ENCODE results near the gene AP3S1.
"Not testable (repeated sequence)": the region's sequence is repeated elsewhere in the genome, so short reads cannot be mapped to it uniquely, and the experiment has no call there.

AP3S1 gene

DNA sequence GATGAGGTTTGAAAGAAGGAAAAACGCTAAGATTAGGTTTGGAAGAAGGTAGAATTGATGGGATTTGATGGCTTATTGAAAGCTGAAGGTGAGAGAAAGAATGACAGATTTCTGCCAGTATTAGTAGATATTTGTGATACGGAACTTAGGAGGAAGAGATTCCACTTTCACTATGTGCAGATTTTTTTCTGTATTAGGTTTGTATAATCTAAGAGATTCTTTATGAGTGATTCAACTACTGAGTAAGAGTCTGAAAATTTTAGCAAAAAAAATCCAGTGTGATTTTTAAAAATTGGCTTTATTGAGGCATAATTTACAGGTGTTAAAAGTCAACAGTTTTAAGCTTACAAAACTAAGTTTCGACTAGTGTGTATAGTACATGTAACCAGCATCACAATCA is 54.1 kb downstream of the AP3S1 start:
- in situ Hi-C loops (cut with MboI; ENCODE audit: low pct_unique_long_range_greater_than_20kb, low sequenced_read_pairs, unreplicated experiment) = no loop called here
- no peak for TF ChIP-seq CTCF (IDR thresholded peaks at IDR 0.05; ENCODE audit: extremely low read depth, insufficient read depth, missing control alignments)
- DNase-seq (ENCODE audit: low spot score) = no peak

DNA sequence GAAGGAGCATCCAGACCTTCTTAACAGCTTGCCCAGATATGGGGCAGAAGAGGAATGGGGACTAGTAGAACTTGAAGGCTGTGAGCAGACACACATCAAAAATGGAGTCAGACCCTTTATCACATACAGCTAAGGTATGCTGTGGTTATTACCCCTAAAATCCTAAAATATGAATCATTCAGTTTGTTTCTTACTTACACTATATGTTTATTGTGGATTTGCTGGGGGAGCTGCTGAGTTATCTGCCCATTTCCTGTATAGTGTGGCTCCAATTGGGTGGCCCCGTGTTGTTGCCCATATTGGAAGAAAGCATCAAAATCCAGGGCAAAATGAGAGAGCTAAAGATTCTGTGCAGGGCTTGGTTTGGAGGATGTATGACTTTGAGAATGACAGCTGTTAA is 56.9 kb downstream of the AP3S1 start:
- in situ Hi-C loops (cut with MboI; ENCODE audit: low pct_unique_long_range_greater_than_20kb, low sequenced_read_pairs, unreplicated experiment) = no loop called here
- DNase-seq (ENCODE audit: low spot score) = no peak
- no peak for TF ChIP-seq CTCF (IDR thresholded peaks at IDR 0.05; ENCODE audit: extremely low read depth, insufficient read depth, missing control alignments)

GRCh38 chr5:115907177-115907576 is 65.4 kb downstream of the AP3S1 start:
- DNase-seq (ENCODE audit: low spot score) = no peak
- in situ Hi-C loops (cut with MboI; ENCODE audit: low pct_unique_long_range_greater_than_20kb, low sequenced_read_pairs, unreplicated experiment) = no loop called here
- no peak for TF ChIP-seq CTCF (IDR thresholded peaks at IDR 0.05; ENCODE audit: extremely low read depth, insufficient read depth, missing control alignments)

DNA sequence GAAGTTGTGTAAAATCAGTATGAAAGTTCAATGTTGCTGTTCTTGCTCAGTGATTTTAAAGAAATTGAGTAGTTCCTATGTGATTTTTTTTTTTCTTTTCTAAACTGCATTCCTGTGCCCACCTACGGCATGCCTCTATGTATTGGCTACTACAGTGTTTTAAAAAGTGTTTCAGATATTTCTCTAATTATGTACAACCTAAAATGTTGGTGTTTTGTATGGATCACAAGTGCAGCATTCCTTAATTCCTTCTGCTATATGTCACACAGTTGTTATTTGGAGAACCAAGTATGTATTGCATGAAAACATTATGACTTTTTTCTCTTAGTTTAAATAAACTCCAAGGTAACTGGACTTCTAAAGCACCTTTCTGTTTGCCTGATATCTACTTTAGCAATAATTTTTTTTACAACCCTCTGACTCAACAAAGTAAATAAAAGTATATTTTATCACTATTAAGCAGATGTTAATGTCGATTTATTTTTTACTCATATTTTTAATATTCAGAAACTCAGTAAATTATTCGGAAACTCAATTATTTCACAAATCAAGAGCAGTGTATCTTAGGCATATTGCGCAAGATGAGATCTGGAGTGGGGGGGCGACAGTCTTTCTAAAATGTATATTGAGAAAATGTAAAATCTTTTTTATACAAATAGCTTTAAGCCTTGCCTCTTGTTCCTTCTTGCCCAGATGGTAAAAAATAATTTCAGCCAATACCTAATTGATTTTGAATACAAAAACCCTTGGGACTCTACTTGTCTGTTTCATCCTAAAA is 72.1 kb downstream of the AP3S1 start:
- in situ Hi-C loops (cut with MboI; ENCODE audit: low pct_unique_long_range_greater_than_20kb, low sequenced_read_pairs, unreplicated experiment); DNase-seq (ENCODE audit: low spot score): not testable (repeated sequence)

- no peak for TF ChIP-seq CTCF (IDR thresholded peaks at IDR 0.05; ENCODE audit: extremely low read depth, insufficient read depth, missing control alignments)
- DNase-seq (ENCODE audit: low spot score) = no peak
- in situ Hi-C loops (cut with MboI; ENCODE audit: low pct_unique_long_range_greater_than_20kb, low sequenced_read_pairs, unreplicated experiment) = no loop called here
Measured at GRCh38 chr5:115920171-115920725, 78.5 kb downstream of the AP3S1 start.

GRCh38 chr5:115928578-115929407 is 87.1 kb downstream of the AP3S1 start:
- DNase-seq (ENCODE audit: low spot score); in situ Hi-C loops (cut with MboI; ENCODE audit: low pct_unique_long_range_greater_than_20kb, low sequenced_read_pairs, unreplicated experiment): not testable (repeated sequence)

GRCh38 chr5:115930171-115930570 is 88.4 kb downstream of the AP3S1 start:
- DNase-seq (ENCODE audit: low spot score); in situ Hi-C loops (cut with MboI; ENCODE audit: low pct_unique_long_range_greater_than_20kb, low sequenced_read_pairs, unreplicated experiment): not testable (repeated sequence)
